Mucosa of descending colon (tissue), 3 donors: ENCODE measurements around the gene RNF212. TPM values are rescaled to one million over a fixed set of nuclear protein-coding genes. Genes with fewer than 3 reads are reported as not detected.

Experiments used
- ATAC-seq: fragments of 200-7000 bp; cut with Tn5 transposase; one replicate; pipeline ENCODE4 v1.9.1; 2020; ENCODE audit warnings: mild to moderate bottlenecking, moderate library complexity
- DNase-seq, 3 donors: peaks; one replicate each; pipeline ENCODE4 v3.0.0-alpha.2; 2020
- H3K36me3 ChIP-seq: fragments of 200-600 bp; one replicate; pipeline ENCODE4 v1.8.0; 2021; ENCODE audit warnings: low read depth, mild to moderate bottlenecking
- H3K4me1 ChIP-seq: fragments of 200-600 bp; one replicate; pipeline ENCODE4 v1.8.0; 2021; ENCODE audit warnings: low read depth, mild to moderate bottlenecking
- H3K4me3 ChIP-seq: fragments of 200-600 bp; one replicate; pipeline ENCODE4 v1.8.0; 2021; ENCODE audit warnings: mild to moderate bottlenecking
- H3K9me3 ChIP-seq: fragments of 200-600 bp; one replicate; pipeline ENCODE4 v1.8.0; 2021; ENCODE audit warnings: mild to moderate bottlenecking
- intact Hi-C, 2 donors: fragments of 100-400 bp; cut with DNase I in 1 of 2; cut with micrococcal nuclease in 1 of 2; formaldehyde crosslinking; loops; one replicate each; pipeline versions ENCODE4 v1.11.0 to v1.11.1; 2022; cut with DNase I, micrococcal nuclease
- total RNA-seq, 3 donors: library from RNA; stranded (reverse); fragmentation: NEBNext Ultra II Directional in 2 of 3; extraction: Animal tissue kit (Norgen Biotek cat#: 25700) in 2 of 3; gene quantifications; one replicate each; pipeline versions ENCODE4 v1.2.1 to v1.2.4, GENCODE V29; 2021 to 2023
- TF ChIP-seq, protein P1 (sequence below): fragments of 200-600 bp; IDR thresholded peaks from one replicate; pipeline ENCODE4 v1.8.0; 2022; ENCODE audit warnings: antibody characterized with exemption, mild to moderate bottlenecking
- donor health status: DM: no; HTN: no; CAD: no; lungs with moderate emphysema.
- donor health status: DM: no; HTN: no; CAD: no.
- donor health status: DM: no; HTN: yes; CAD: no.

RNF212 gene
- total RNA-seq, 3 donors from 2014 or later: 2.3 to 4.9 (median 3.9) TPM

DNA sequence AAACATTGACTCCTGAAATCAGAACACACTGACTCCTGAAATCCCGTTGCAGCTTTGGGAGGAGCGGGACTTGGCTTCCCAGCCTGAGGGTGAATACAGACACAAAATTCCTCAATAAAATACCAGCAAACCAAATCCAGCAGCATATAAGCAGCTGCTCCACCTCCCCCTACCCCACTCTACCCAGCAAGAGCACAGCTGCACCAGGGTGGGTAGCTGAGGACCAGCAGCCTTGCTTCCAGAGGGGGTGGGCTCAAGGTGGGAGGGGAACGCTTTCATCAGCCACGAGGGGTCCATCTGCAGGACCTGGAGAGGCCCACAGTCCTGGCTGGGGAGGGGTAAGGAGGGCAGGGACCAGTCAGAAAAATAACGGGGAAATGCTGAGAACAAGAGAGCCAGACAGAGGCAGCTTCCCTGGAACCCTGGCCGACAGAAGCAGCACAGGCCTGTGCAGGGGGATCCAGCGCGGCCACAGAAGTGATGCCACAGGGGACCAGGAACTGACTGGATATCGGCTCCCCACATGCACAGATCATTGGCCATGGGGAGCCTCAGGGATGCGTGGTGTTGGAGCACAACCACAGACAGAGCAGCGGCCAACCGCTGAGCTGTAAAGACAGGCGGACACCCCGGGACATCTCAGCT lies 52.2 kb downstream of the RNF212 start:
- no peaks in the 10 kb centered on the region for H3K9me3 ChIP-seq
- TF ChIP-seq, protein P1, sequence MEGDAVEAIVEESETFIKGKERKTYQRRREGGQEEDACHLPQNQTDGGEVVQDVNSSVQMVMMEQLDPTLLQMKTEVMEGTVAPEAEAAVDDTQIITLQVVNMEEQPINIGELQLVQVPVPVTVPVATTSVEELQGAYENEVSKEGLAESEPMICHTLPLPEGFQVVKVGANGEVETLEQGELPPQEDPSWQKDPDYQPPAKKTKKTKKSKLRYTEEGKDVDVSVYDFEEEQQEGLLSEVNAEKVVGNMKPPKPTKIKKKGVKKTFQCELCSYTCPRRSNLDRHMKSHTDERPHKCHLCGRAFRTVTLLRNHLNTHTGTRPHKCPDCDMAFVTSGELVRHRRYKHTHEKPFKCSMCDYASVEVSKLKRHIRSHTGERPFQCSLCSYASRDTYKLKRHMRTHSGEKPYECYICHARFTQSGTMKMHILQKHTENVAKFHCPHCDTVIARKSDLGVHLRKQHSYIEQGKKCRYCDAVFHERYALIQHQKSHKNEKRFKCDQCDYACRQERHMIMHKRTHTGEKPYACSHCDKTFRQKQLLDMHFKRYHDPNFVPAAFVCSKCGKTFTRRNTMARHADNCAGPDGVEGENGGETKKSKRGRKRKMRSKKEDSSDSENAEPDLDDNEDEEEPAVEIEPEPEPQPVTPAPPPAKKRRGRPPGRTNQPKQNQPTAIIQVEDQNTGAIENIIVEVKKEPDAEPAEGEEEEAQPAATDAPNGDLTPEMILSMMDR: no peak
- no peaks in the 10 kb centered on the region for H3K36me3 ChIP-seq
- no peak overlapping the region for H3K4me3 ChIP-seq
- intact Hi-C loops: no loop called here
- peaks cover 2% of the 10 kb centered on the region for H3K4me1 ChIP-seq
- ATAC-seq: no peak
- no peak for DNase-seq

DNA sequence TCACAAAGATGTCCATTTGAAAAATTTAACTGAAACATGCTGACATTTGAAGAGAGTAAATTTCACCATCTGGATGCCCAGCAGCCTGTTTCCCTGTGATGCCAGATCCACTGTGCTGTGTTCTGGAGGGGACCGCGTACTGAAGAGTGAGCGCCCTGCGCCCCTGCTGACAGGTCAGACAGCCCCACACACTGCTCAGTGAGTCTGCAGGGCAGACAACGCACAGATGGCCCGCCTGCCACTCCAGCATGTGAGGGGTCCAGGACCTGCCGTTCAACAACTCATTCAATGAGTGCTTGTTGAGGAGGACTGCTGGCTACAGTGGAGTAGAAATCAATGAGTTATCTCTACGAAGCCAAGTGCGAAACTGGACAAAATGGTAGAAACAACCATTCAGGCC lies 52.7 kb downstream of the RNF212 start:
- no peak for ATAC-seq
- H3K9me3 ChIP-seq: no peaks in the 10 kb centered on the region
- no peak overlapping the region for H3K4me3 ChIP-seq
- TF ChIP-seq, protein P1: no peak
- peaks cover 2% of the 10 kb centered on the region for H3K4me1 ChIP-seq
- no peak for DNase-seq
- intact Hi-C loops: no loop called here
- no peaks in the 10 kb centered on the region for H3K36me3 ChIP-seq

DNA sequence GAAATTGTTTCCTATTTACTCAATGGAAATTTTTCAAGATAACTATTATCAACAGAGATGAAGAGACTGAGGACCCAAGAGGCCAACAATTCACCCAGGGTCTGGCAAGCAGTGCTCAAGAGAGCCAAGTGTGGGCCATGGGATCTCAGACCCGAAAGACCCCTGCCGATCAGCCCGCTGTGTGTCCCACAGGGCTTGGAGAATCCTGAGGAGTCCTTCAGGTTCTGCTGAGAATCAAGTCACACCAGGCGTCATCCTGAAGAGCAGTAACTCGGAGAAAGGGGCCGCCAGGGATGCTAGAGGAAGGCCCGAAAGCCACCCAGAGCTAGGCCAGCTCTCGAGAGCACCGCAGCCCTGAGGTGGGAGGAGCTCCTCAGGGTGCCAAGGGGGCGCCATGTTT lies 53.2 kb downstream of the RNF212 start:
- Histone ChIP-seq H3K36me3 (no peaks in the 10 kb centered on the region), H3K9me3 (no peaks in the 10 kb centered on the region), H3K4me3 (no peak overlapping the region), H3K4me1 (peaks cover 2% of the 10 kb centered on the region)
- TF ChIP-seq, protein P1: no peak
- DNase-seq: no peak
- intact Hi-C loops: no loop called here
- no peak for ATAC-seq

DNA sequence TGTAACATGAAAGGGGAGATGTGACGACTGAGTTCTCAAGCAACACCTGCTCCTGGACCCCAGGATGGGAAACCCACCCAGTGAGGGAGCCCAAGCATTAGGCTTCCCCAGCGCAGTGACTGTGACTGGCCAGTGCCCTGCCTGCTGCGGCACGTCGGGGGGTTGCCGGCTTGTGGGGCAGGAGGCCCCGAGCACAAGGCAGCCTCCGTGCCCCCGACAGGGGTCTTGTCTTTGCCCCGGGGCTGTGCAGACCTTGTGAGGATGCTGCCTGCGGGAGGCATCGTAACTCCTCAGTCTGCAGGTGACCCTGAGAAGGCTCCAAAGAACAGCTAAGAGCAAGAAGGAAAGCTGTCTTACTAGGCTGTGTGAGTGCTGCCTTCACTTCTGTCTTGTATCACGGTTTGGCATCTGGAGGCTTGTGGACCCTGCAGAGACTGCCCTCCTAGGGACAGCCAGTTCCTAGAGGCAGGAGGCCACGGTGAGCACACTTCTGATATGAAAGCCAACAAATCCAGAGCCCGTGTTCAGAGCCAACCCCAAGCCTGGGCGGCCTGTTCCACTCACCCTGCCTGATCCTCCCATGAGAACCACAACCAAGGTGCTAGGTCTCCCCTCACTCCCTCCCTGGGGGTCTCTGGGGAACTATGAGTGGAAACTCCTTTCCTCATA lies 54.2 kb downstream of the RNF212 start:
- Histone ChIP-seq H3K9me3 (no peaks in the 10 kb centered on the region), H3K36me3 (no peaks in the 10 kb centered on the region), H3K4me1 (peaks cover 2% of the 10 kb centered on the region), H3K4me3 (no peak overlapping the region)
- intact Hi-C loops: no loop called here
- DNase-seq: no peak
- TF ChIP-seq, protein P1: no peak
- ATAC-seq: peak; percentile 10

DNA sequence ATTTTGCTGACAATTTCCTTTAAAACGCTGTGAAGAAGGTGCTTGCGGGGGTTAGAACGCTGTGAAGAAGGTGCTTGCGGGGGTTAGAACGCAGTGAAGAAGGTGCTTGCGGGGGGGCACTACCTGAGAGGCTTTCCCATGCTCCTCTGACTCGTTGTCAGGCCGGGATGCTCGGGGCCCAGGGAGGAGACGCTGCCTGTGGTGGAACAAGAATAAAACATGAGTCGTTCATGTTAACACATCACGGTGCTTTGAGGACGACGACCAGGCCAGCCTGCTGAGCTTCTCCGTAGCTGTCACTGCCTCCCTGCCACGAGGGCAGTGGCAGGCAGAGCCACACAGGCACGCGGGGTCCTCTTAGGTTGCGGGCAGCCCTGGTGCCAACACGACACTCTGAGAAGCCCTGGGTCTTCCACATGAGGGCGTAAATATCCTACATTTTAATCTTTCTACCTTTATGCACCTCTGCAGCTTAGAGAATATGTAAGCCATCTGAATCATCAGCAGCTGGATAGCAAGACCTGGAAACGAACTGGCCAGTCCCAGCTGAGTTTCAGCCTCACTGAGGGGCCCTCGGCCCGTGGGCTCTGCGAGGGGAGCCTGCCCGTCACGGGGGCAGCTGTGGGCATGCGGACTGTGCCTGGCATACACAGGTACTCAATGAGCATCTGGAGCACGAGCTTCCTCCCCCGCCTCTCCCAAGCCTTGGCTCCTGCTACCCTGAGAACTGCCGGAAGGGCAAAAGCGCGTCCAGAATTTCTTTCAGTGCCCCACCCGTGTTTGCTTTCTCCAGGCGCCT lies 55.0 kb downstream of the RNF212 start:
- H3K9me3 ChIP-seq: no peaks in the 10 kb centered on the region
- peaks cover 2% of the 10 kb centered on the region for H3K4me1 ChIP-seq
- peak in 1 of 3 donors; percentile 62 for DNase-seq
- TF ChIP-seq, protein P1: no peak
- ATAC-seq: peak; percentile 77
- no peaks in the 10 kb centered on the region for H3K36me3 ChIP-seq
- no peak overlapping the region for H3K4me3 ChIP-seq
- intact Hi-C loops: no loop called here
